Liver (tissue), 9 donors: ENCODE measurements around the gene TCF7L1. TPM values are rescaled to one million over a fixed set of nuclear protein-coding genes. Genes with fewer than 3 reads are reported as not detected.
A peak's percentile ranks its signal among the peaks of the same experiment; 100 is the strongest.

Source experiments
- DNase-seq: peaks from one replicate; pipeline ENCODE4 v3.0.0-alpha.2; 2017; ENCODE audit warnings: low spot score
- H3K27ac ChIP-seq, 2 donors: one replicate each; pipeline ENCODE4 v1.7.0; 2013; ENCODE audit warnings: inconsistent platforms in 2 of 2, low read length in 2 of 2, control low read depth in 1 of 2, low read depth in 1 of 2, mild to moderate bottlenecking in 1 of 2
- H3K27me3 ChIP-seq, 4 donors: one replicate each; pipeline versions ENCODE4 v1.6.1 to v1.7.0; 2013; ENCODE audit warnings: low read length in 3 of 4, inconsistent platforms in 1 of 4, mild to moderate bottlenecking in 1 of 4, moderate library complexity in 1 of 4; ENCODE audit not compliant: control insufficient read depth in 4 of 4, insufficient read depth in 4 of 4
- H3K36me3 ChIP-seq, 4 donors: one replicate each; pipeline versions ENCODE4 v1.6.1 to v1.7.0; 2013; ENCODE audit warnings: low read length in 3 of 4, mild to moderate bottlenecking in 3 of 4, low read depth in 1 of 4, moderate library complexity in 1 of 4; ENCODE audit not compliant: control insufficient read depth in 4 of 4, insufficient read depth in 3 of 4
- H3K4me1 ChIP-seq, 4 donors: one replicate each; pipeline versions ENCODE4 v1.6.1 to v1.7.0; 2013; ENCODE audit warnings: low read length in 3 of 4, mild to moderate bottlenecking in 3 of 4, moderate library complexity in 1 of 4; ENCODE audit not compliant: control insufficient read depth in 4 of 4, insufficient read depth in 4 of 4
- H3K4me3 ChIP-seq, 3 donors: one replicate each; pipeline versions ENCODE4 v1.6.1 to v1.7.0; 2013; ENCODE audit warnings: low read length in 3 of 3, control low read depth in 1 of 3, low read depth in 1 of 3, mild to moderate bottlenecking in 1 of 3
- H3K9ac ChIP-seq, 2 donors: one replicate each; pipeline ENCODE4 v1.7.0; 2013; ENCODE audit warnings: low read length in 2 of 2, mild to moderate bottlenecking in 2 of 2, moderate library complexity in 2 of 2, control low read depth in 1 of 2, low read depth in 1 of 2
- H3K9me3 ChIP-seq, 4 donors: one replicate each; pipeline versions ENCODE4 v1.6.1 to v1.7.0; 2013; ENCODE audit warnings: low read length in 3 of 4; ENCODE audit not compliant: control insufficient read depth in 4 of 4
- ATF3 ChIP-seq: IDR thresholded peaks from 2 replicates; pipeline ENCODE4 v1.6.1; 2016; ENCODE audit warnings: antibody characterized with exemption
- FOXA1 ChIP-seq: IDR thresholded peaks from 2 replicates; pipeline ENCODE4 v1.6.1; 2016; ENCODE audit warnings: antibody characterized with exemption
- FOXA2 ChIP-seq: IDR thresholded peaks from 2 replicates; pipeline ENCODE4 v1.6.1; 2016; ENCODE audit warnings: antibody characterized with exemption
- GABPA ChIP-seq, 2 donors: IDR thresholded peaks in 1 of 2; conservative IDR thresholded peaks in 1 of 2; 2 replicates each; pipeline ENCODE4 v1.6.1; 2016; ENCODE audit warnings: antibody characterized with exemption in 2 of 2, mild to moderate bottlenecking in 1 of 2, moderate library complexity in 1 of 2
- HNF4A ChIP-seq, 2 donors: conservative IDR thresholded peaks; 2 replicates each; pipeline ENCODE4 v1.6.1; 2016; ENCODE audit warnings: antibody characterized with exemption in 2 of 2, mild to moderate bottlenecking in 2 of 2
- HNF4G ChIP-seq: IDR thresholded peaks from 2 replicates; pipeline ENCODE4 v1.6.1; 2016; ENCODE audit warnings: antibody characterized with exemption
- JUND ChIP-seq, 2 donors: IDR thresholded peaks; 2 replicates each; pipeline ENCODE4 v1.6.1; 2016; ENCODE audit warnings: antibody characterized with exemption in 2 of 2
- MAX ChIP-seq: IDR thresholded peaks from 2 replicates; pipeline ENCODE4 v1.6.1; 2016; ENCODE audit warnings: antibody characterized with exemption
- NR2F2 ChIP-seq: IDR thresholded peaks from 2 replicates; pipeline ENCODE4 v1.6.1; 2016; ENCODE audit warnings: antibody characterized with exemption
- RAD21 ChIP-seq, 2 donors: IDR thresholded peaks; 2 replicates each; pipeline ENCODE4 v1.6.1; 2016; ENCODE audit warnings: antibody characterized with exemption in 2 of 2, mild to moderate bottlenecking in 2 of 2
- RXRA ChIP-seq, 2 donors: IDR thresholded peaks; 2 replicates each; pipeline ENCODE4 v1.6.1; 2017 to 2018; ENCODE audit warnings: antibody characterized with exemption in 2 of 2, mild to moderate bottlenecking in 1 of 2
- SP1 ChIP-seq: IDR thresholded peaks from 2 replicates; pipeline ENCODE4 v1.6.1; 2018; ENCODE audit warnings: antibody characterized with exemption, mild to moderate bottlenecking
- TAF1 ChIP-seq: conservative IDR thresholded peaks from 2 replicates; pipeline ENCODE4 v1.6.1; 2016; ENCODE audit warnings: antibody characterized with exemption, mild to moderate bottlenecking
- YY1 ChIP-seq: IDR thresholded peaks from 2 replicates; pipeline ENCODE4 v1.6.1; 2016; ENCODE audit warnings: antibody characterized with exemption, mild to moderate bottlenecking
- WGBS: extraction: QIAGEN DNeasy Blood & Tissue Kit; methylation state at CpG from one replicate; pipeline ENCODE4 v1.1.7; 2013; 5-methylcytosine and 5-hydroxymethylcytosine counted together
- polyA plus RNA-seq, 2 donors: library from polyadenylated mRNA; stranded (reverse) in 1 of 2; unstranded in 1 of 2; fragments of 200-250 nt in 1 of 2; fragments of >200 nt in 1 of 2; fragmentation: Nextera tagmentation in 1 of 2; extraction: Ambion mirVana in 1 of 2; gene quantifications; one replicate each; pipeline versions ENCODE4 v1.2.1 to v1.2.3, GENCODE V29; 2013 to 2015
- total RNA-seq, 2 donors: library from RNA; depleted of rRNA; stranded (reverse); fragments of >200 nt; gene quantifications; one replicate each; pipeline ENCODE4 v1.2.3, GENCODE V29; 2014
- TF ChIP-seq, protein P1 (sequence below): fragments of 150-350 bp; IDR thresholded peaks from 2 replicates; pipeline ENCODE4 v1.5.1; 2017; ENCODE audit warnings: improper control_type of control experiment, low read depth, low read length; ENCODE audit not compliant: missing input control
- TF ChIP-seq, protein P2 (sequence below): IDR thresholded peaks from 2 replicates; pipeline ENCODE4 v1.6.1; 2016; ENCODE audit warnings: antibody characterized with exemption
- TF ChIP-seq, protein P3 (sequence below): IDR thresholded peaks from 2 replicates; pipeline ENCODE4 v1.6.1; 2016; ENCODE audit warnings: antibody characterized with exemption, mild to moderate bottlenecking
- donor health status: healthy.
- donor health status: healthy.
- donor health status: healthy.
- donor health status: healthy.
- donor health status: healthy.

TCF7L1 gene
- total and polyA plus RNA-seq, 4 donors = 1.6 to 6.0 (median 4.8) TPM

DNA sequence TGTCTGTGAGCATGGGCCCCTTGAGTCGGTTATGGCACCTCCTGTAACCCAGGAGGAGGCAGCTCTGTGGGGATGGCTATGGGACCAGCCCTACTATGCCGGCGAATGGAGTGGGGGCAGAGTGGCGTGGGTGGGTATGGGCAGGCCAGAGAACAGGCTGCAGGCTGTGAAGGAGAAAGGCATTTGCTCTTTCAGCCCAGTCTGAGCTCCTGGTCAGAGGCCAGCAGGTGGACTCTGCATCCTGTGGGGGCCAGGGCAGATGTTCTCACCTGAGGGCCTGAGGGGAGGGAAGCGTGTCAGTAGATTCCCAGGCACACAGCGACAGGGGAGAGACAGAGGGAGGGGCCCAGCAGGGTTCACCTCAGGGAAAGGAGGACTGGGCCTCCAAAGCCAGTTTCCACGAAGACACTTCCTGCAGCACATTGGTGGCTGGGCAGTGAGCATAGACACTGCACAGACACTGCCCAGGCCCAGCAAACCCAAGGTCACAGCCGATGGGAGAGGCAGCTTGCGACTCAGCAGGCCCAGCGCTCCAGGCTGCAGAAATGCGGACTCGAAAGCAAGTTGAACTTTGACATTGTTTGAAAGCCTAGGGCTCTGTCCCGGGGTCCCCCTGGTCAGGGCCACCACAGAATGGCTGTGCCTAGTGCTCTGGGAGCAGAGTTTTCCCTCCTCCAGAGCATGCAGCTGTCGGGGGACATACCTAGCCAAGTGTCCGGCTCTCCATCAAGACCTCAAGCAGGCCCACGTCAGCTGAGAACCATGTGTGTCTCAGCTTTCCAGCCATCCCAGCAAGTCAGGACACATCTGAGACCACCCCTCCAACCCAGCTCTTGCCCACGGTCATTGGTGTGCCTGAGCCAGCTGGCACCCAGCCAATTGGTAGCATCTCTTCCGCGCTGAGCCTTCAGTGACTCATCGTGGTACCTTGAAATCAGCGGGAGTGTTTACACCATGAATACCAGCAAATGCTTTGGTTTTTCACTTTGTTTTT, 140.8 kb downstream of the TCF7L1 start:
- H3K9ac ChIP-seq = no peak overlapping the region
- WGBS = 79% methylated on average over 21 of the region's 21 CpGs
- peaks cover 7 to 22% (median 14%) of the 10 kb centered on the region in 4 donors for H3K4me1 ChIP-seq
- no peaks in the 10 kb centered on the region for H3K36me3 ChIP-seq
- no peak for DNase-seq
- H3K9me3 ChIP-seq = no peaks in the 10 kb centered on the region
- H3K4me3 ChIP-seq = no peak overlapping the region
- TF ChIP-seq TAF1 (no peak), JUND (IDR thresholded peaks at IDR 0.05) (peak in 1 of 2 donors; percentile 20), HNF4A (conservative IDR thresholded peaks at IDR 0.05) (no peak)
- TF ChIP-seq, protein P1, sequence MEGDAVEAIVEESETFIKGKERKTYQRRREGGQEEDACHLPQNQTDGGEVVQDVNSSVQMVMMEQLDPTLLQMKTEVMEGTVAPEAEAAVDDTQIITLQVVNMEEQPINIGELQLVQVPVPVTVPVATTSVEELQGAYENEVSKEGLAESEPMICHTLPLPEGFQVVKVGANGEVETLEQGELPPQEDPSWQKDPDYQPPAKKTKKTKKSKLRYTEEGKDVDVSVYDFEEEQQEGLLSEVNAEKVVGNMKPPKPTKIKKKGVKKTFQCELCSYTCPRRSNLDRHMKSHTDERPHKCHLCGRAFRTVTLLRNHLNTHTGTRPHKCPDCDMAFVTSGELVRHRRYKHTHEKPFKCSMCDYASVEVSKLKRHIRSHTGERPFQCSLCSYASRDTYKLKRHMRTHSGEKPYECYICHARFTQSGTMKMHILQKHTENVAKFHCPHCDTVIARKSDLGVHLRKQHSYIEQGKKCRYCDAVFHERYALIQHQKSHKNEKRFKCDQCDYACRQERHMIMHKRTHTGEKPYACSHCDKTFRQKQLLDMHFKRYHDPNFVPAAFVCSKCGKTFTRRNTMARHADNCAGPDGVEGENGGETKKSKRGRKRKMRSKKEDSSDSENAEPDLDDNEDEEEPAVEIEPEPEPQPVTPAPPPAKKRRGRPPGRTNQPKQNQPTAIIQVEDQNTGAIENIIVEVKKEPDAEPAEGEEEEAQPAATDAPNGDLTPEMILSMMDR = no peak
- TF ChIP-seq, protein P2, sequence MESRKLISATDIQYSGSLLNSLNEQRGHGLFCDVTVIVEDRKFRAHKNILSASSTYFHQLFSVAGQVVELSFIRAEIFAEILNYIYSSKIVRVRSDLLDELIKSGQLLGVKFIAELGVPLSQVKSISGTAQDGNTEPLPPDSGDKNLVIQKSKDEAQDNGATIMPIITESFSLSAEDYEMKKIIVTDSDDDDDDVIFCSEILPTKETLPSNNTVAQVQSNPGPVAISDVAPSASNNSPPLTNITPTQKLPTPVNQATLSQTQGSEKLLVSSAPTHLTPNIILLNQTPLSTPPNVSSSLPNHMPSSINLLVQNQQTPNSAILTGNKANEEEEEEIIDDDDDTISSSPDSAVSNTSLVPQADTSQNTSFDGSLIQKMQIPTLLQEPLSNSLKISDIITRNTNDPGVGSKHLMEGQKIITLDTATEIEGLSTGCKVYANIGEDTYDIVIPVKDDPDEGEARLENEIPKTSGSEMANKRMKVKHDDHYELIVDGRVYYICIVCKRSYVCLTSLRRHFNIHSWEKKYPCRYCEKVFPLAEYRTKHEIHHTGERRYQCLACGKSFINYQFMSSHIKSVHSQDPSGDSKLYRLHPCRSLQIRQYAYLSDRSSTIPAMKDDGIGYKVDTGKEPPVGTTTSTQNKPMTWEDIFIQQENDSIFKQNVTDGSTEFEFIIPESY = no peak
- no peak overlapping the region for H3K27ac ChIP-seq
- no peaks in the 10 kb centered on the region for H3K27me3 ChIP-seq

DNA sequence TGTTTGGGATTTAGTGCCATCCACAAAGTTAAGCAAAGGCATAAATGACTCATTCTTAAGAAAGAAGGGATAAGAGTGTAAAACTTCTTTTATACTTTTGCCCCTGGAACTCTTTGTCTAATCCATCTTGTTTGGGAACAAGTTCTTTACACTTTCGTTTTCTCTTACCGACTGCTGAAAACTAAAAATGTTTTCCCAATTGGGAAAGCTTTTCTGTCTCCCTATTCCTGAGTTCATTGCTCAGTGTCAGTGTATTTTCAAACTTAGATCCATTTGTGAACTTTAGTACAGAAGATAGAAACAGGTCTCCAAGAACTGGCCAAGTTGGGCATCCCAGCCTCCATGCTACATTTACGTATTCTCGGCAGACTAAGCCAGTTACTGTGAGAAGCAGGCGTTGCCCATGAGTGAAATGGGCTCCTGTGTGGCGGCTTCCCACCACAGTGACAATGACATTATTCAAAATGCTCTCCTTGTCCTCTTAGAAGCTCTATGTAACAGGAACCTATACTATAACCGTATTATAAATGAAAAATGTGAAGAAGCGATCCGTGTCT, 142.9 kb downstream of the TCF7L1 start:
- Histone ChIP-seq H3K4me1 (peaks cover 0 to 8% (median 0%) of the 10 kb centered on the region in 4 donors), H3K9ac (no peak overlapping the region), H3K4me3 (no peak overlapping the region), H3K36me3 (no peaks in the 10 kb centered on the region), H3K27ac (no peak overlapping the region), H3K27me3 (no peaks in the 10 kb centered on the region), H3K9me3 (no peaks in the 10 kb centered on the region)
- TF ChIP-seq JUND (IDR thresholded peaks at IDR 0.05) = no peak
- no peak for TF ChIP-seq RXRA (IDR thresholded peaks at IDR 0.05)
- no peak for TF ChIP-seq HNF4A (conservative IDR thresholded peaks at IDR 0.05)
- TF ChIP-seq, protein P2 = no peak
- TF ChIP-seq, protein P1 = no peak
- TF ChIP-seq YY1 = no peak
- no peak for TF ChIP-seq TAF1
- TF ChIP-seq HNF4G = no peak
- TF ChIP-seq, protein P3, sequence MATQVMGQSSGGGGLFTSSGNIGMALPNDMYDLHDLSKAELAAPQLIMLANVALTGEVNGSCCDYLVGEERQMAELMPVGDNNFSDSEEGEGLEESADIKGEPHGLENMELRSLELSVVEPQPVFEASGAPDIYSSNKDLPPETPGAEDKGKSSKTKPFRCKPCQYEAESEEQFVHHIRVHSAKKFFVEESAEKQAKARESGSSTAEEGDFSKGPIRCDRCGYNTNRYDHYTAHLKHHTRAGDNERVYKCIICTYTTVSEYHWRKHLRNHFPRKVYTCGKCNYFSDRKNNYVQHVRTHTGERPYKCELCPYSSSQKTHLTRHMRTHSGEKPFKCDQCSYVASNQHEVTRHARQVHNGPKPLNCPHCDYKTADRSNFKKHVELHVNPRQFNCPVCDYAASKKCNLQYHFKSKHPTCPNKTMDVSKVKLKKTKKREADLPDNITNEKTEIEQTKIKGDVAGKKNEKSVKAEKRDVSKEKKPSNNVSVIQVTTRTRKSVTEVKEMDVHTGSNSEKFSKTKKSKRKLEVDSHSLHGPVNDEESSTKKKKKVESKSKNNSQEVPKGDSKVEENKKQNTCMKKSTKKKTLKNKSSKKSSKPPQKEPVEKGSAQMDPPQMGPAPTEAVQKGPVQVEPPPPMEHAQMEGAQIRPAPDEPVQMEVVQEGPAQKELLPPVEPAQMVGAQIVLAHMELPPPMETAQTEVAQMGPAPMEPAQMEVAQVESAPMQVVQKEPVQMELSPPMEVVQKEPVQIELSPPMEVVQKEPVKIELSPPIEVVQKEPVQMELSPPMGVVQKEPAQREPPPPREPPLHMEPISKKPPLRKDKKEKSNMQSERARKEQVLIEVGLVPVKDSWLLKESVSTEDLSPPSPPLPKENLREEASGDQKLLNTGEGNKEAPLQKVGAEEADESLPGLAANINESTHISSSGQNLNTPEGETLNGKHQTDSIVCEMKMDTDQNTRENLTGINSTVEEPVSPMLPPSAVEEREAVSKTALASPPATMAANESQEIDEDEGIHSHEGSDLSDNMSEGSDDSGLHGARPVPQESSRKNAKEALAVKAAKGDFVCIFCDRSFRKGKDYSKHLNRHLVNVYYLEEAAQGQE = no peak
- no peak for TF ChIP-seq RAD21 (IDR thresholded peaks at IDR 0.05)
- TF ChIP-seq ATF3 = no peak
- TF ChIP-seq GABPA (IDR thresholded peaks at IDR 0.05 in 1 of 2, conservative IDR thresholded peaks at IDR 0.05 in 1 of 2) = no peak
- no peak for TF ChIP-seq FOXA1
- TF ChIP-seq NR2F2 = no peak
- TF ChIP-seq FOXA2 = no peak
- no peak for TF ChIP-seq SP1
- no peak for TF ChIP-seq MAX
- DNase-seq = no peak
- WGBS = 84% methylated on average over 9 of the region's 9 CpGs
